ENCODE results near the gene SIAH3. TPM values are rescaled to one million over a fixed set of nuclear protein-coding genes. Genes with fewer than 3 reads are reported as not detected.

The SIAH3 gene
- polyA plus RNA-seq, 1 donor from 2014 or later: 4.9 TPM

DNA sequence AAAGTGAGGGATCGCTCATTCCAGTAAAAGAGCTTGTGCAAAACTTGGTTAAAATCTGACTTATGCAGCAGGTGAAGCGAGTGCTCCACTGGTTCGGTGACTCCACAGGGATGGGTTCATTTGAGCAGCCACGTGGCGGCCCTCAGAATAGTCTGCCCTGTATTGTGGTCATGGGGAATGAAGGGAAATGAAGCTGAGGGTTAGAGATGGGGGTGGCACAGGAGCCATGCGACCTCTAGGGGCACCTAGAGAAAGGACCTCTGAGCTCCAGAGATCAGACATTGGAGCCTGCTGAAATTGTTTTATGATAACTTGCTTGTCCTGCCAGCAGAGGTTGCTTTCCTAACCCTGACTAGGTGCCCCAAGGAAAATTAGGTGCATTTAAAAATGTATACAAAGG lies 122.8 kb downstream of the SIAH3 start:
- Histone ChIP-seq H3K4me2 (ENCODE audit: low read length) (no peak overlapping the region), H3K4me3 (ENCODE audit: low read length) (no peak overlapping the region), H3F3A (ENCODE audit: insufficient read depth, low read length, poor library complexity, severe bottlenecking) (no peaks in the 10 kb centered on the region), H3K9me3 (ENCODE audit: low read length) (no peaks in the 10 kb centered on the region), H3K9ac (ENCODE audit: low read length) (no peak overlapping the region), H3K27ac (ENCODE audit: low read length) (no peak overlapping the region), H3K27me3 (ENCODE audit: insufficient read depth, low read depth, low read length) (no peaks in the 10 kb centered on the region), H3K9me2 (ENCODE audit: insufficient read depth, low read length) (no peaks in the 10 kb centered on the region), H2AFZ (ENCODE audit: low read depth, low read length) (no peak overlapping the region), H3K36me3 (ENCODE audit: insufficient read depth, low read length) (no peaks in the 10 kb centered on the region), H3K79me2 (replicated peaks; ENCODE audit: insufficient read depth, low read length) (no peaks in the 10 kb centered on the region), H4K20me1 (ENCODE audit: insufficient read depth) (no peaks in the 10 kb centered on the region)
- TF ChIP-seq RAD21 (conservative IDR thresholded peaks at IDR 0.05): peak; percentile 56
- TF ChIP-seq, protein P1, sequence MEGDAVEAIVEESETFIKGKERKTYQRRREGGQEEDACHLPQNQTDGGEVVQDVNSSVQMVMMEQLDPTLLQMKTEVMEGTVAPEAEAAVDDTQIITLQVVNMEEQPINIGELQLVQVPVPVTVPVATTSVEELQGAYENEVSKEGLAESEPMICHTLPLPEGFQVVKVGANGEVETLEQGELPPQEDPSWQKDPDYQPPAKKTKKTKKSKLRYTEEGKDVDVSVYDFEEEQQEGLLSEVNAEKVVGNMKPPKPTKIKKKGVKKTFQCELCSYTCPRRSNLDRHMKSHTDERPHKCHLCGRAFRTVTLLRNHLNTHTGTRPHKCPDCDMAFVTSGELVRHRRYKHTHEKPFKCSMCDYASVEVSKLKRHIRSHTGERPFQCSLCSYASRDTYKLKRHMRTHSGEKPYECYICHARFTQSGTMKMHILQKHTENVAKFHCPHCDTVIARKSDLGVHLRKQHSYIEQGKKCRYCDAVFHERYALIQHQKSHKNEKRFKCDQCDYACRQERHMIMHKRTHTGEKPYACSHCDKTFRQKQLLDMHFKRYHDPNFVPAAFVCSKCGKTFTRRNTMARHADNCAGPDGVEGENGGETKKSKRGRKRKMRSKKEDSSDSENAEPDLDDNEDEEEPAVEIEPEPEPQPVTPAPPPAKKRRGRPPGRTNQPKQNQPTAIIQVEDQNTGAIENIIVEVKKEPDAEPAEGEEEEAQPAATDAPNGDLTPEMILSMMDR (IDR thresholded peaks at IDR 0.05; ENCODE audit: poor library complexity, severe bottlenecking): peak; percentile 52
- TF ChIP-seq EP300 (conservative IDR thresholded peaks at IDR 0.05; ENCODE audit: poor library complexity, severe bottlenecking): no peak
- no peak for TF ChIP-seq POLR2AphosphoS5 (IDR thresholded peaks at IDR 0.05)
- no peak for TF ChIP-seq EZH2 (IDR thresholded peaks at IDR 0.05; ENCODE audit: borderline replicate concordance, insufficient read depth, low read length, poor library complexity, severe bottlenecking)
- peak; percentile 34 for TF ChIP-seq SMC3 (conservative IDR thresholded peaks at IDR 0.05; ENCODE audit: poor library complexity)

Small RNA genes within 50 kb of the gene (small RNA-seq; reads per million reads assigned to genes)
- 0 reads per million in 3 experiments for gene RF00017

Other genes starting within 250 kb of the SIAH3 start
- gene ERICH6B, start 236.0 kb downstream of the SIAH3 start, polyA plus RNA-seq: not detected in 2 replicates
- gene CBY2, start 149.4 kb downstream of the SIAH3 start, polyA plus RNA-seq: not detected in 2 replicates
- 19.5 and 21.3 TPM in 2 replicates for gene ZC3H13, start 201.0 kb upstream of the SIAH3 start, polyA plus RNA-seq

Measured in neural cell (in vitro differentiated cells).